Duodenal mucosa (tissue), 2 donors: ENCODE results near the gene TTC28.

Experiments used
- H3K27ac ChIP-seq: one replicate; pipeline ENCODE4 v1.7.0; 2013; ENCODE audit warnings: low read depth, low read length
- H3K27me3 ChIP-seq, 2 donors: one replicate each; pipeline ENCODE4 v1.7.0; 2013; ENCODE audit warnings: low read length in 2 of 2, control low read depth in 1 of 2; ENCODE audit not compliant: insufficient read depth in 2 of 2, control insufficient read depth in 1 of 2
- H3K36me3 ChIP-seq, 2 donors: one replicate each; pipeline ENCODE4 v1.7.0; 2013; ENCODE audit warnings: low read length in 2 of 2, control low read depth in 1 of 2; ENCODE audit not compliant: insufficient read depth in 2 of 2, control insufficient read depth in 1 of 2
- H3K4me1 ChIP-seq, 2 donors: one replicate each; pipeline ENCODE4 v1.7.0; 2013; ENCODE audit warnings: low read length in 2 of 2, control low read depth in 1 of 2; ENCODE audit not compliant: insufficient read depth in 2 of 2, control insufficient read depth in 1 of 2
- H3K4me3 ChIP-seq, 2 donors: one replicate each; pipeline ENCODE4 v1.7.0; 2013; ENCODE audit warnings: low read length in 2 of 2, low read depth in 1 of 2
- H3K9ac ChIP-seq, 2 donors: one replicate each; pipeline ENCODE4 v1.7.0; 2013; ENCODE audit warnings: low read length in 2 of 2, low read depth in 1 of 2
- H3K9me3 ChIP-seq, 2 donors: one replicate each; pipeline ENCODE4 v1.7.0; 2013; ENCODE audit warnings: low read length in 2 of 2, control low read depth in 1 of 2; ENCODE audit not compliant: control insufficient read depth in 1 of 2

TTC28 gene

GRCh38 chr22:28438183-28438768, 241.4 kb downstream of the TTC28 start:
- Histone ChIP-seq H3K4me1 (peaks cover 6 to 18% of the 10 kb centered on the region in 2 donors), H3K9ac (no peak overlapping the region), H3K36me3 (no peaks in the 10 kb centered on the region), H3K4me3 (no peak overlapping the region), H3K9me3 (no peaks in the 10 kb centered on the region), H3K27ac (no peak overlapping the region), H3K27me3 (no peaks in the 10 kb centered on the region)

- no peaks in the 10 kb centered on the region for H3K9me3 ChIP-seq
- H3K36me3 ChIP-seq = no peaks in the 10 kb centered on the region
- H3K9ac ChIP-seq = no peak overlapping the region
- no peak overlapping the region for H3K27ac ChIP-seq
- H3K27me3 ChIP-seq = no peaks in the 10 kb centered on the region
- peaks cover 6 to 7% of the 10 kb centered on the region in 2 donors for H3K4me1 ChIP-seq
- no peak overlapping the region for H3K4me3 ChIP-seq
Measured at GRCh38 chr22:28435982-28436381, 243.7 kb downstream of the TTC28 start.

- Histone ChIP-seq H3K9me3 (no peaks in the 10 kb centered on the region), H3K4me1 (peaks cover under 1 to 1% of the 10 kb centered on the region in 2 donors), H3K36me3 (no peaks in the 10 kb centered on the region), H3K27me3 (no peaks in the 10 kb centered on the region), H3K27ac (no peak overlapping the region), H3K9ac (no peak overlapping the region), H3K4me3 (no peak overlapping the region)
Measured at GRCh38 chr22:28435140-28435768, 244.4 kb downstream of the TTC28 start.

GRCh38 chr22:28430466-28431025, 249.1 kb downstream of the TTC28 start:
- Histone ChIP-seq H3K9ac (no peak overlapping the region), H3K9me3 (no peaks in the 10 kb centered on the region), H3K36me3 (no peaks in the 10 kb centered on the region), H3K4me1 (no peaks in the 10 kb centered on the region), H3K4me3 (no peak overlapping the region), H3K27me3 (no peaks in the 10 kb centered on the region), H3K27ac (no peak overlapping the region)

GRCh38 chr22:28429711-28430110, 249.9 kb downstream of the TTC28 start:
- H3K27ac ChIP-seq = no peak overlapping the region
- H3K9me3 ChIP-seq = no peaks in the 10 kb centered on the region
- no peaks in the 10 kb centered on the region for H3K36me3 ChIP-seq
- no peaks in the 10 kb centered on the region for H3K27me3 ChIP-seq
- H3K4me3 ChIP-seq = no peak overlapping the region
- H3K9ac ChIP-seq = no peak overlapping the region
- no peaks in the 10 kb centered on the region for H3K4me1 ChIP-seq

GRCh38 chr22:28428271-28428670, 251.4 kb downstream of the TTC28 start:
- Histone ChIP-seq H3K9ac (no peak overlapping the region), H3K27ac (no peak overlapping the region), H3K27me3 (no peaks in the 10 kb centered on the region), H3K4me1 (no peaks in the 10 kb centered on the region), H3K4me3 (no peak overlapping the region), H3K9me3 (no peaks in the 10 kb centered on the region), H3K36me3 (no peaks in the 10 kb centered on the region)

GRCh38 chr22:28426346-28427132, 253.1 kb downstream of the TTC28 start:
- H3K4me3 ChIP-seq = no peak overlapping the region
- no peaks in the 10 kb centered on the region for H3K9me3 ChIP-seq
- no peaks in the 10 kb centered on the region for H3K4me1 ChIP-seq
- no peaks in the 10 kb centered on the region for H3K36me3 ChIP-seq
- H3K9ac ChIP-seq = no peak overlapping the region
- H3K27ac ChIP-seq = no peak overlapping the region
- no peaks in the 10 kb centered on the region for H3K27me3 ChIP-seq

GRCh38 chr22:28425211-28425610, 254.4 kb downstream of the TTC28 start:
- Histone ChIP-seq H3K9me3 (no peaks in the 10 kb centered on the region), H3K27ac (no peak overlapping the region), H3K36me3 (no peaks in the 10 kb centered on the region), H3K4me3 (no peak overlapping the region), H3K4me1 (no peaks in the 10 kb centered on the region), H3K27me3 (no peaks in the 10 kb centered on the region), H3K9ac (no peak overlapping the region)

GRCh38 chr22:28424427-28425080, 255.1 kb downstream of the TTC28 start:
- Histone ChIP-seq H3K9ac (no peak overlapping the region), H3K4me1 (no peaks in the 10 kb centered on the region), H3K27me3 (no peaks in the 10 kb centered on the region), H3K27ac (no peak overlapping the region), H3K36me3 (no peaks in the 10 kb centered on the region), H3K4me3 (no peak overlapping the region), H3K9me3 (no peaks in the 10 kb centered on the region)

- Histone ChIP-seq H3K9me3 (no peaks in the 10 kb centered on the region), H3K9ac (no peak overlapping the region), H3K36me3 (no peaks in the 10 kb centered on the region), H3K27me3 (no peaks in the 10 kb centered on the region), H3K4me3 (no peak overlapping the region), H3K27ac (no peak overlapping the region), H3K4me1 (no peaks in the 10 kb centered on the region)
Measured at GRCh38 chr22:28419919-28420318, 259.7 kb downstream of the TTC28 start.
